Measurements from ENCODE around the gene JAM2.
"Not testable (repeated sequence)": the region's sequence is repeated elsewhere in the genome, so short reads cannot be mapped to it uniquely, and the experiment has no call there.

JAM2 gene

DNA sequence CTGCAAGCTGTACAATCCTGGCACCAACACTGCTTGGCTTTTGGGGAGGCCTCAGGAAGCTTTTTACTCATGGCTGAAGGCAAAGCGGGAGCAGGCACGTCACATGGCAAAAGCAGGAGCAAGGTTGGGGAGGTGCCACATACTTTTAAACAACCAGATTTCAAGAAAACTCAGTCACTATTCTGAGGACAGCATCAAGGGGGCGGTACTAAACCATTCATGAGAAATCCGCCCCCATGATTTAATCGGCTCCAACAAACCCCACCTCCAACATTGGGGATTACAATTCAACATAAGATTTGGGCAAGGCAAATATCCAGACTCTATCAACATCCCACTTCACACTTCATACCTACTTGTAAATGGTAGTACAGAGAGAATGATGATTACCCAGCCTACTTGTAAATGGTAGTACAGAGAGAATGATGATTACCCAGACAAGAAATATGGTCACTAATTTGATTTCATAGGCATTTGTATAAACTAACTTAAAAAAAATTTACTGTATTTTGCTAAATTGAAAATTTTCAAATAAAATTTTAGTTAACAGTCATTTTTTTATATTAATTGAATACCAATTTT, 70.7 kb downstream of the JAM2 start:
- Histone ChIP-seq H3K9ac (ENCODE audit: low read depth in 1 of 2, low read length in 2 of 2) (no peak overlapping the region), H3K36me3 (ENCODE audit: control insufficient read depth in 2 of 2, insufficient read depth in 2 of 2, low read length in 2 of 2) (no peaks in the 10 kb centered on the region), H3K4me3 (ENCODE audit: low read length in 2 of 2) (no peak overlapping the region), H3K27ac (ENCODE audit: low read depth in 2 of 2, low read length in 2 of 2) (no peak overlapping the region), H3K27me3 (ENCODE audit: control insufficient read depth in 2 of 2, insufficient read depth in 2 of 2, low read length in 2 of 2) (no peaks in the 10 kb centered on the region), H3K4me1 (ENCODE audit: control insufficient read depth in 2 of 2, insufficient read depth in 2 of 2, low read length in 2 of 2) (no peaks in the 10 kb centered on the region), H3K9me3 (ENCODE audit: control insufficient read depth in 2 of 2, low read length in 2 of 2) (no peaks in the 10 kb centered on the region)

DNA sequence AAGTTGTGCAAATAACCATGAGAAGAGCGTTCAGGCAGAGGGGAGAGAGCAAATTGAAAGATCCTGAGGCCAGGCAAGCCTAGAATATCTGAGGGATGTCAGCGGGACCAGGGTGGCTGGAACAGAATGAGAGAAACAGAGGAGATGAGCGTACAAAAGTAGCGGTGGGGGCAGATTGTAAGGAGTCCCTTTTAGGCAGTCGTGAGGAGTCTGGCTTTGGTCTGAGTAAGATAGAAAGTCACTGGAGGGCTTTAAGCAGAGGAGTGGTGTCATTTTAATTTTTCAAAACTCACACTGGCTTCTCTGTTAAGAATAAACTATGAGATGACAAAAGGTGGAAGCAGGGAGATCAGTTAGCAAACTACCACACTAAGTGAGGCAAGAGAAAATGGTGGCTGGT, 71.5 kb downstream of the JAM2 start:
- H3K4me3 ChIP-seq (ENCODE audit: low read length in 2 of 2), result no peak overlapping the region
- H3K9ac ChIP-seq (ENCODE audit: low read depth in 1 of 2, low read length in 2 of 2), result no peak overlapping the region
- H3K4me1 ChIP-seq (ENCODE audit: control insufficient read depth in 2 of 2, insufficient read depth in 2 of 2, low read length in 2 of 2), result no peaks in the 10 kb centered on the region
- no peaks in the 10 kb centered on the region for H3K27me3 ChIP-seq (ENCODE audit: control insufficient read depth in 2 of 2, insufficient read depth in 2 of 2, low read length in 2 of 2)
- H3K9me3 ChIP-seq (ENCODE audit: control insufficient read depth in 2 of 2, low read length in 2 of 2), result no peaks in the 10 kb centered on the region
- H3K27ac ChIP-seq (ENCODE audit: low read depth in 2 of 2, low read length in 2 of 2), result no peak overlapping the region
- peaks cover 0 to 5% of the 10 kb centered on the region in 2 donors for H3K36me3 ChIP-seq (ENCODE audit: control insufficient read depth in 2 of 2, insufficient read depth in 2 of 2, low read length in 2 of 2)

- not testable (repeated sequence) for H3K4me3 ChIP-seq (ENCODE audit: low read length in 2 of 2); H3K4me1 ChIP-seq (ENCODE audit: control insufficient read depth in 2 of 2, insufficient read depth in 2 of 2, low read length in 2 of 2); H3K27ac ChIP-seq (ENCODE audit: low read depth in 2 of 2, low read length in 2 of 2); H3K27me3 ChIP-seq (ENCODE audit: control insufficient read depth in 2 of 2, insufficient read depth in 2 of 2, low read length in 2 of 2); H3K9ac ChIP-seq (ENCODE audit: low read depth in 1 of 2, low read length in 2 of 2); H3K9me3 ChIP-seq (ENCODE audit: control insufficient read depth in 2 of 2, low read length in 2 of 2)
- peaks cover 0 to 18% of the 10 kb centered on the region in 2 donors for H3K36me3 ChIP-seq (ENCODE audit: control insufficient read depth in 2 of 2, insufficient read depth in 2 of 2, low read length in 2 of 2)
These were observed 75.0 kb downstream of the JAM2 start for GRCh38 chr21:25714066-25714465.

- Histone ChIP-seq H3K27ac (ENCODE audit: low read depth in 2 of 2, low read length in 2 of 2) (no peak overlapping the region), H3K9me3 (ENCODE audit: control insufficient read depth in 2 of 2, low read length in 2 of 2) (no peaks in the 10 kb centered on the region), H3K36me3 (ENCODE audit: control insufficient read depth in 2 of 2, insufficient read depth in 2 of 2, low read length in 2 of 2) (peaks cover 8 to 26% of the 10 kb centered on the region in 2 donors), H3K27me3 (ENCODE audit: control insufficient read depth in 2 of 2, insufficient read depth in 2 of 2, low read length in 2 of 2) (no peaks in the 10 kb centered on the region), H3K9ac (ENCODE audit: low read depth in 1 of 2, low read length in 2 of 2) (no peak overlapping the region), H3K4me3 (ENCODE audit: low read length in 2 of 2) (no peak overlapping the region), H3K4me1 (ENCODE audit: control insufficient read depth in 2 of 2, insufficient read depth in 2 of 2, low read length in 2 of 2) (no peaks in the 10 kb centered on the region)
These were observed 78.6 kb downstream of the JAM2 start for GRCh38 chr21:25717491-25718147.

GRCh38 chr21:25721987-25722386, 82.9 kb downstream of the JAM2 start:
- Histone ChIP-seq H3K4me3 (ENCODE audit: low read length in 2 of 2) (no peak overlapping the region), H3K4me1 (ENCODE audit: control insufficient read depth in 2 of 2, insufficient read depth in 2 of 2, low read length in 2 of 2) (no peaks in the 10 kb centered on the region), H3K9me3 (ENCODE audit: control insufficient read depth in 2 of 2, low read length in 2 of 2) (no peaks in the 10 kb centered on the region), H3K27me3 (ENCODE audit: control insufficient read depth in 2 of 2, insufficient read depth in 2 of 2, low read length in 2 of 2) (no peaks in the 10 kb centered on the region), H3K27ac (ENCODE audit: low read depth in 2 of 2, low read length in 2 of 2) (no peak overlapping the region), H3K9ac (ENCODE audit: low read depth in 1 of 2, low read length in 2 of 2) (no peak overlapping the region), H3K36me3 (ENCODE audit: control insufficient read depth in 2 of 2, insufficient read depth in 2 of 2, low read length in 2 of 2) (peaks cover 39 to 47% of the 10 kb centered on the region in 2 donors)

DNA sequence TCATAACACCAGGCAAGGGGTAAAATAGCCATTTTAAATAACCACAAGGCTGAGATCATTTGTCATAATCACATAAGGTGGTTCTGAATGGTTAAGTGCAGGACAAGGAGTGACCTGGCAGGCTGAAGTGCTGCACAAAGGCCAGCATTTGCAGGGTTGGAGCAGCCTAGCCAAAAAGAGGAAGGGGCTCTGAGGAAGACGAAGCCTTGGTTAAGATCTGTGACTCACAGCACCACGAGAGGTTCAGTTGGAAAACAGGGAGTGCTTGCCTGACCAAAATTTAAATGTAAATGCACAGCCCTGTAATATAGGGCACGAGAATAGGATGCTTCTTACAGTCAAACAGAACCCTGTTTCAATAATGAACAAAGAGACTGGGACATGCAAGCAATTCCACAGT, 83.6 kb downstream of the JAM2 start:
- H3K27ac ChIP-seq (ENCODE audit: low read depth in 2 of 2, low read length in 2 of 2), result no peak overlapping the region
- no peaks in the 10 kb centered on the region for H3K9me3 ChIP-seq (ENCODE audit: control insufficient read depth in 2 of 2, low read length in 2 of 2)
- no peaks in the 10 kb centered on the region for H3K27me3 ChIP-seq (ENCODE audit: control insufficient read depth in 2 of 2, insufficient read depth in 2 of 2, low read length in 2 of 2)
- H3K9ac ChIP-seq (ENCODE audit: low read depth in 1 of 2, low read length in 2 of 2), result no peak overlapping the region
- H3K4me3 ChIP-seq (ENCODE audit: low read length in 2 of 2), result no peak overlapping the region
- no peaks in the 10 kb centered on the region for H3K4me1 ChIP-seq (ENCODE audit: control insufficient read depth in 2 of 2, insufficient read depth in 2 of 2, low read length in 2 of 2)
- peaks cover 42 to 52% of the 10 kb centered on the region in 2 donors for H3K36me3 ChIP-seq (ENCODE audit: control insufficient read depth in 2 of 2, insufficient read depth in 2 of 2, low read length in 2 of 2)

- H3K36me3 ChIP-seq (ENCODE audit: control insufficient read depth in 2 of 2, insufficient read depth in 2 of 2, low read length in 2 of 2), result peaks cover 29 to 30% of the 10 kb centered on the region in 2 donors
- H3K9me3 ChIP-seq (ENCODE audit: control insufficient read depth in 2 of 2, low read length in 2 of 2), result no peaks in the 10 kb centered on the region
- H3K27ac ChIP-seq (ENCODE audit: low read depth in 2 of 2, low read length in 2 of 2), result no peak overlapping the region
- H3K4me1 ChIP-seq (ENCODE audit: control insufficient read depth in 2 of 2, insufficient read depth in 2 of 2, low read length in 2 of 2), result peaks cover 11 to 17% of the 10 kb centered on the region in 2 donors
- H3K4me3 ChIP-seq (ENCODE audit: low read length in 2 of 2), result no peak overlapping the region
- no peaks in the 10 kb centered on the region for H3K27me3 ChIP-seq (ENCODE audit: control insufficient read depth in 2 of 2, insufficient read depth in 2 of 2, low read length in 2 of 2)
- no peak overlapping the region for H3K9ac ChIP-seq (ENCODE audit: low read depth in 1 of 2, low read length in 2 of 2)
These were observed 93.2 kb downstream of the JAM2 start for GRCh38 chr21:25732091-25732760.

- no peaks in the 10 kb centered on the region for H3K27me3 ChIP-seq (ENCODE audit: control insufficient read depth in 2 of 2, insufficient read depth in 2 of 2, low read length in 2 of 2)
- H3K4me3 ChIP-seq (ENCODE audit: low read length in 2 of 2), result peak overlapping the region; percentile 93 to 96
- no peaks in the 10 kb centered on the region for H3K9me3 ChIP-seq (ENCODE audit: control insufficient read depth in 2 of 2, low read length in 2 of 2)
- peak overlapping the region; percentile 97 to 98 for H3K27ac ChIP-seq (ENCODE audit: low read depth in 2 of 2, low read length in 2 of 2)
- H3K4me1 ChIP-seq (ENCODE audit: control insufficient read depth in 2 of 2, insufficient read depth in 2 of 2, low read length in 2 of 2), result peaks cover 11 to 17% of the 10 kb centered on the region in 2 donors
- peaks cover 12% of the 10 kb centered on the region in 2 donors for H3K36me3 ChIP-seq (ENCODE audit: control insufficient read depth in 2 of 2, insufficient read depth in 2 of 2, low read length in 2 of 2)
- H3K9ac ChIP-seq (ENCODE audit: low read depth in 1 of 2, low read length in 2 of 2), result peak overlapping the region; percentile 88 to 96
These were observed 95.0 kb downstream of the JAM2 start for GRCh38 chr21:25733859-25734653.

DNA sequence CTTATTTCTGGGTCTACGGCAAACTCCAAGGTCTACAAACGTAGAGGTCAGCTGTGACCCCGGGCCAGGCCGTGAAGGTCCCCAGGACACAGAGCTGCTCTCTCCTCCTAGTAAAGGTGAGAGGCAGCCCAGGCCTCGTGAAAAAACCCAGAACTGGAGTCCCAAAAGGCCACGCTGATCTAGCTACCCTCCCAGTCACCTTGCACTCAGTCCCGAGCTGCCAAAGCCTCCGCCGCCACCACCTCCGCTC, 95.5 kb downstream of the JAM2 start:
- peak overlapping the region; percentile 97 to 98 for H3K27ac ChIP-seq (ENCODE audit: low read depth in 2 of 2, low read length in 2 of 2)
- H3K36me3 ChIP-seq (ENCODE audit: control insufficient read depth in 2 of 2, insufficient read depth in 2 of 2, low read length in 2 of 2), result peaks cover 7 to 8% of the 10 kb centered on the region in 2 donors
- peak overlapping the region; percentile 88 to 96 for H3K9ac ChIP-seq (ENCODE audit: low read depth in 1 of 2, low read length in 2 of 2)
- H3K9me3 ChIP-seq (ENCODE audit: control insufficient read depth in 2 of 2, low read length in 2 of 2), result no peaks in the 10 kb centered on the region
- H3K4me1 ChIP-seq (ENCODE audit: control insufficient read depth in 2 of 2, insufficient read depth in 2 of 2, low read length in 2 of 2), result peaks cover 11 to 17% of the 10 kb centered on the region in 2 donors
- H3K27me3 ChIP-seq (ENCODE audit: control insufficient read depth in 2 of 2, insufficient read depth in 2 of 2, low read length in 2 of 2), result no peaks in the 10 kb centered on the region
- peak overlapping the region; percentile 93 to 96 for H3K4me3 ChIP-seq (ENCODE audit: low read length in 2 of 2)

All from mucosa of rectum (tissue), 2 donors.